RPMI8226 (cell line): ENCODE results near the gene PRKAG3.

ENCODE experiments used
- DNase-seq: peaks from one replicate; pipeline ENCODE4 v3.0.0-alpha.2; 2015

Gene PRKAG3

DNA sequence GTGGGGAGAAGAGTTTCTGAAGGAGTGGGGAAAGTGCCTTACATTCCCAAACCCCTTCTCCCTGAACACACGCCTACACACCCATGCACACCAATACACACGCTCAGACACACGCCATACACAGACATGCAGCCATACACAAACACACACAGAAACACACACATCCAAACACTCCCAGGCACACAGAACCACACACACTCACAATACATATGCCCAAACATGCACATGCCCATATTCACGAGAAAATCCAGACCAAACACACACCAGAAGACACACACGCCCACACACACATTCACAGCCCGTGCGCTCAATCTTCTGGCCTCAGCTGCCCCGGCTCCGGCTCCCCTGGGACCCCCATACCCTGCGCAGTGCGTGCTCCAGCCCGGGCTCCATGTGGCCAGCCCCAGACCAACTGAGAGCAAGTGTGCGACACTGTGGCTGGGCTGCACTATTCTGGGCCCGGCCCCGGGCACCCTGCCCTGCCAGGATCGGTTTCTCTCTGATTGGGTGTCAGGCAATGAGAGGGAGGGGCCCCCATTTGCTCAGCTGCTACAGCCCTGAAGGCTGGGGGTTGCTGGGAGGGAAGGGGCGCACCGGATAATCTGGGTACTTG lies at the start of gene PRKAG3:
Gene PRKAG3 (minus strand): TSS at position 426 of the 613 bp plus-strand sequence.
- DNase-seq: no peak

DNA sequence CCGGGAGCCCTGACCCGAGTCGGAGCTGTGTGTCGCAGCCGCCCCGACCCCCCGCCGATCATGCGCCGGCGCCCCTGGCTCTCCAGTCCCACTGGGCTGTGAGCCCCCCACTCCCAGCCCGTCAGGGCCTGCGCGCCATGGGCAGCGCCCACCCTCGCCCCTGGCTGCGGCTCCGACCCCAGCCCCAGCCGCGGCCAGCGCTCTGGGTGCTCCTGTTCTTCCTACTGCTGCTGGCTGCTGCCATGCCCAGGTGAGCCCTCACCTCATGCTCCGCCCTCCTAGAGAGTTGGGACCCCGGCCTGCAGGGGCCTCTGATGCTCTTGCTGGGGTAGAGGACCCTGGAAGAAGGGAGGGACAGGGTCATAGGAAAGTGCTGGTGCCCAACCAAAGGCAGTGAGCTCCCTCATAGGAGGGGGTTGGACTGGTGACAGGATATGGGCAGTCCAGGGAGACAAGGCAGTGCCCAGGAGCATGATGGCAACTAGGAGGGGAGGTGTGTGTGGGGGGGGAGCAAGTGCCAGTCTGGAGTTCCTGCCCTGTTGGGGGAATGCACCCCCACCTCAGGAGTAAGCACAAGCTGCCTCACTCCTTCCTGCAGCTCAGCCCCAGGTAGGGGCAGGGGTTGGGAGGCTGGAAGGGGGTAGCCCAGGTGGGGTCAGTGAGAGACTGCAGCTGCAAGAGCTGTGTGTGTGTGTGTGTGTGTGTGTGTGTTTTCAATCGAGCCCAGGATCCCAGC lies 49.4 kb upstream of the PRKAG3 start:
- peak; percentile 15 for DNase-seq

DNA sequence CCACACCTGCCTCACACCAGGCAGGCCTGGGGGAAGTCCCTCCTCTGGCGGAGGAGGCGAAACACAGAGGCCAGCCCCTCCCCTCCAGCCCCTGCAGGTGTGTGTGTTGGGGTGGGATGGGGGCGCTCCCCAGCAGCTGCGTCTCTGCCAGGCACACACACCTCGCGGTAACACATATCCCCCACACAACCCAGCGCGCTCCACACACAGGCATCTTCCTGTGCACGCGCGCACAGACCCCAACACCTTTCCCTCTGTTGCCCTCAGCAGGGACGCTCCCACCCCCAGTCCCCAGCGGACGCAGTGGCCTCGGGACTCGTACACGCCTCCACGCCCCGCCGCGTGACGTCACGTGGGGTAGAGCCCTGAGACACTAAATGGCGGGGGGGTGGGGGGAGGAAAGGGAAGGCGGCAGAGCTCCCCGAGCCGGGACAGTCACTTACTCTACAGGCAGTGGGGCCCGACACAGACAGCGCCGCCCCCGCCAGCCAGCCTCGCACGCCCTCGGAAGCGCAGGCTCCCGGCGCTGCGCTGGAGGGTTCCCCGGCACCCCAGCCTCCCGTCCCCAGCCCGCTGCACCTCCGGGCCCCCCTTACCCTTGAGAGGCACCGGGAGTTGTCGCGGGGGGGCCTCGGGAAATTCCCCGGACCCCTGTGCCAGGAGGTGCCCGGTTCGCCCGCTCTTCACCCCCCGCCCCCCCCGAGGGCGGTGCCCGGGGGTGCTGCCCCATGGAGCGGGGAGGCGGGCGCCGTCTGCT lies 48.7 kb upstream of the PRKAG3 start, which contains the start of gene WNT10A:
Gene WNT10A (plus strand): TSS at position 751 of the 757 bp plus-strand sequence. CDS start 144 bp downstream, outside the sequence.
- peak; percentile 91 for DNase-seq

GRCh38 chr2:218879776-218880101 lies 48.1 kb upstream of the PRKAG3 start:
- no peak for DNase-seq

DNA sequence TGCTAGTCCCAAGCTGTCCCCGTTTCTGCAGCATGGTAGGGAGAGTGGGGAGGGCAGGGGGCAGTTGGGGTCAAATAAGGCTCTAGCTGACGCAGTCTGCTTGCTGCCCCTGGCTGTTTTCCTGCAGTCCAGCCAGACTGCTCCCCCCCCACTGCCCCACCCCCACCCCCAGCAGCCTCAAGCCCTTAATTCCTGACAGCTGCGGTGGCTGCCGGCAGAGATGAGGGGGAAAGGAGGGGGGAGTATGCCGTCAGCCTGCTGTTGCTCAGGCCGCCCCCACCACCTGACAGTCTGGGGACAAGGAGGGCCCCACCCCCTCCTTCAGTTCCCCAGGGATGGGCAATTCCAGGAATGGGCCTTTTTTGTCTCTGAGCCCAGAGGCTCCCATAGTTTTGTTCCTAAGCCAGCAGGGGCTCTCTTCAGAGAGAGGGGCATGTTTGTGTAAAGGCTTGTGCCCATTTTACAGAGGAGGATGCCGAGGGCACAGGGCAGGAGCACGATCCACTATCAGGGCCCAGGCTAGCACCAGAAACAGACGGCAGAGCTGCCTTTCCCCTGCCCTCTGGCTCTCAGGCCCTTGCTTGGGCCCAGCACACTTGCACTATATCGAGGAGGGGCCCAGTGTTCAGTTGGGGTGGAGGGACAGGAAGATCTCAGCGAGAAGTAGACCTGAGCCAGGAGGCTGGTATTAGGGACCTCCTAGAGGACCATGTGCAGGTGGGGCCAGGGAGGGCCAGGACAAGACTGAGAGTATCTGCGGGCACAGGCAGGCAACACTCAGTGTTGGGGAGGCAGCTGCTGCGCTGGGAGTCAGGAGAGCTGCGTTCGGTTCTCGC lies 47.5 kb upstream of the PRKAG3 start:
- DNase-seq: peak; percentile 70

DNA sequence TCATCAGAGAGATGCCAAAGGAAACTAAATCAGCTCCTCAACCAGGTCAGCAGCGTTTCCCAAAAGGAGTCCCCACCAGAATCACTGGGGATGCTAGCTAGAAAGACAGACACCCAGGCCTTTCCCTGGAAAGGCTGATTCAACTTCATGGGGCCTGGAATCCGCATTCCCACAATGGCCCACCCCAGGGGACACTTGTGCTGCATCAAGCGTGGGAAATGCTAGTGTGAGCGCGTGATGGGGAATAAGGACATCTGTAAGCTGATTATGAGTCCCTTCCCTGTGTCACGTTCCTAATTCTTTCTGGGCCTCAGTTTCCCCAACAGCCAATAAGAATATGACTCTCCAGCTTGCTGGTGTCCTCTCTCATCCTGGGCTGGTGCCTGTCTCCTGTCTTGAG lies 46.9 kb upstream of the PRKAG3 start:
- no peak for DNase-seq

GRCh38 chr2:218877891-218878290 lies 46.3 kb upstream of the PRKAG3 start:
- no peak for DNase-seq

GRCh38 chr2:218877331-218877730 lies 45.7 kb upstream of the PRKAG3 start:
- peak; percentile 32 for DNase-seq

GRCh38 chr2:218876562-218877219 lies 45.1 kb upstream of the PRKAG3 start:
- peak; percentile 58 for DNase-seq

GRCh38 chr2:218875692-218876246 lies 44.2 kb upstream of the PRKAG3 start:
- DNase-seq: no peak

GRCh38 chr2:218873359-218874194 lies 42.0 kb upstream of the PRKAG3 start:
- DNase-seq: no peak

- no peak for DNase-seq
These were observed 41.2 kb upstream of the PRKAG3 start for GRCh38 chr2:218872645-218873358.

GRCh38 chr2:218871345-218872302 lies 40.0 kb upstream of the PRKAG3 start:
- DNase-seq: no peak

- DNase-seq: peak; percentile 84
These were observed 39.4 kb upstream of the PRKAG3 start for GRCh38 chr2:218870984-218871344.

DNA sequence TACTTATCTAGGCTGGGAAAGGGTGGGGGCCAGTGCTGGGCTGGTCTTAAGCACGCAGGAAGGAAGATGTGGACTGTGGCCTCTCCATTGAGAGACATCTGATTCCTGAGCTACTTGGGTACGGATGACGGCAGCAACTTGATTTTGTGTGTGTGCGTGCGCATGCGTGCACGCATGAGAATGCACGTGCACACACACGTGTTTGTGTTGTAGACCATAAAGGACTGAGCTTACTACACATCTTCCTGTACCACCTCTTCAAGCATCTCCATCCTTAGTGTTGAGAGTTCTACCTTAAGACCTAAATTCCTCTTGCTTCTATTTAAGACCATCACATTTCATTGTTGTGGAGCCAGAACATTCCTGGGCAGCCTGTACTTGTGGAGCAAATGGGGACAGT lies 37.5 kb upstream of the PRKAG3 start:
- DNase-seq: no peak

- DNase-seq: no peak
These were observed 36.3 kb upstream of the PRKAG3 start for GRCh38 chr2:218867900-218868299.

DNA sequence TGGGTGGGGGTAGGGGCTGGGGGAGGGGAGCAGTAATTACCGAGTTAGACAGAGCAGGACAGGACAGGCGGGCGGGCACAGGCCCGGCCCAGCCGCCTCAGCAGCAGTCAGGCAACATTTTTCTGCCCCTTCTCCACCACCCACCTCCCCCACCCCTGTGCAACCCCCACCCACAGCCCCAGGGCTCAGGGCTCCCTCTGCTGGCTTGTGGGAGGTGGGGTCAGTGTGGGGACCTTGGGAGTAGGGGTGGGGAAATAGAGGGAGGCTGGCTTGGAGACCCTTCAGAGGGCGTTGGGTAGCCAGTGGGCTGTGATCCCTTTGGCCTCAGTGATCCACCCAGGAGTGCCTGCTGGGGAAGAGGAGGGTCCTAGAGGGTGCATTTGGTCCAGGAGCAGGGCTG lies 34.4 kb upstream of the PRKAG3 start:
- no peak for DNase-seq

DNA sequence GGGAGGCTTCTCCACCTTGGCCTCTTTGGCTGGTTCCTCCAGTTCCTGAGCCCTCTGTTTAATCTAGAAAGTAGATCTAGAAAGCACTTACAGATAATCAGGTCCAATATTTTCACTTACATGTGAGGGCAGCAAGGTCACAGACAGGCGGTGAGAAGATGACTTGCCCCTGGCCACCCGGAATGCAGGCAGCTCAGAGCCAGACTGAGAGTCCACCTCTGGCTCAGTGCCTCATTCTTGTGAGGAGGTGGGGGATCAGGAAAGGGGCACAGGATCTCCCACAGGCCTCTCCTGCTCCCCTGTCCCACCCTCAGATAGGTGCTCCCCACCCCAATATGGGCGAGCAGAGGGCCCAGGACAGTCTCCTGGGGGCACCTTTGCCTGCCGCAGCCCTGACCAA lies 33.8 kb upstream of the PRKAG3 start:
- no peak for DNase-seq

- DNase-seq: no peak
These were observed 31.5 kb upstream of the PRKAG3 start for GRCh38 chr2:218863021-218863520.
